NCI-H2107 treated with DMSO at 0.1 percent for 48 hours (cell line): Measurements from ENCODE around the gene CD244.
"Not testable (repeated sequence)": the region's sequence is repeated elsewhere in the genome, so short reads cannot be mapped to it uniquely, and the experiment has no call there.

ENCODE experiments used
- DNase-seq: peaks from one replicate; lab custom pipeline; 2025; ENCODE audit not compliant: unreplicated experiment; lab: John Stamatoyannopoulos, UW

Gene CD244

DNA sequence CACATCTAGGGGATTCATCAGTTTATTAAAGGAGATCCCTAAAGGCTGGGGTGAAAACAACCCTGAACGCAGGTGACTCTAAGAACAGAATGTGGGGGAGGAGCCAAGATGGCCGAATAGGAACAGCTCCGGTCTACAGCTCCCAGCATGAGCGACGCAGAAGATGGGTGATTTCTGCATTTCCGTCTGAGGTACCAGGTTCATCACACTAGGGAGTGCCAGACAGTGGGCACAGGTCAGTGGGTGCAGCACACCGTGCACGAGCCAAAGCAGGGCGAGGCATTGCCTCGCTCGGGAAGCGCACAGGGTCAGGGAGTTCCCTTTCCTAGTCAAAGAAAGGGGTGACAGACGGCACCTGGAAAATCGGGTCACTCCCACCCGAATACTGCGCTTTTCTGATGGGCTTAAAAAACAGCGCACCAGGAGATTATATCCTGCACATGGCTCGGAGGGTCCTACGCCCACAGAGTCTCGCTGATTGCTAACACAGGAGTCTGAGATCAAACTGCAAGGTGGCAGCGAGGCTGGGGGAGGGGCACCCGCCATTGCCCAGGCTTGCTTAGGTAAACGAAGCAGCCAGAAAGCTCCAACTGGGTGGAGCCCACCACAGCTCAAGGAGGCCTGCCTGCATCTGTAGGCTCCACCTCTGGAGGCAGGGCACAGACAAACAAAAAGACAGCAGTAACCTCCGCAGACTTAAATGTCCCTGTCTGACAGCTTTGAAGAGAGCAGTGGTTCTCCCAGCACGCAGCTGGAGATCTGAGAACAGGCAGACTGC is 79.5 kb downstream of the CD244 start:
- not testable (repeated sequence) for DNase-seq

- DNase-seq = no peak
Observed at GRCh38 chr1:160781914-160782689, 80.6 kb downstream of the CD244 start.

GRCh38 chr1:160781186-160781766 is 81.4 kb downstream of the CD244 start:
- DNase-seq = no peak

DNA sequence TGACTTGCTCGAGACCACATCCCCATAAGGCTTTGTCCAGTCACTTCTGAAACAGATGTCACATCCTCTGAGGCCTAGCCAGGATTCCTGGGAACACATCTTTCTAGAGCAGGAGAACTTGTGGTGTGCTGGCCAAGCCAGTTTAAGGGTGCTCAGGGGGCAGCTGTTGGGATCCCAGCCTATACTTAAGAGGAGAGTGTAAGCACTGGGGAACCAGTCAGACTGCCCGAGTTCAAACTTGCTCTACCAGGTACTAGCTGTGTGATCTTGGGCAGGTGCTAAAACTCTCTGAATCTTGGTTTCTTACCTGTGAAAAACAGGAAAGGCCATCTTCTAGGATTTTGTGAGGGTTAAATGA is 82.3 kb downstream of the CD244 start:
- no peak for DNase-seq
